Ecto neural progenitor cell (in vitro differentiated cells): Measurements from ENCODE around the gene MLC1.

Experiments
- DNase-seq: peaks from one replicate; pipeline ENCODE4 v3.0.0-alpha.2; 2018; ENCODE audit warnings: low spot score

MLC1 gene

GRCh38 chr22:50085211-50085972 is at the start of gene MLC1:
Gene MLC1 (minus strand): TSS chr22:50085426. CDS start chr22:50084902, 524 bp downstream.
- no peak for DNase-seq

- no peak for DNase-seq
Measured at GRCh38 chr22:50134481-50134880, 49.3 kb upstream of the MLC1 start.

GRCh38 chr22:50131894-50132293 is 46.7 kb upstream of the MLC1 start:
- no peak for DNase-seq

- no peak for DNase-seq
Measured at GRCh38 chr22:50129121-50129736, 44.0 kb upstream of the MLC1 start.

GRCh38 chr22:50125029-50125428 is 39.8 kb upstream of the MLC1 start:
- DNase-seq: no peak

GRCh38 chr22:50123119-50123518 is 37.9 kb upstream of the MLC1 start:
- DNase-seq: no peak

GRCh38 chr22:50121202-50121740 is 36.0 kb upstream of the MLC1 start:
- no peak for DNase-seq

GRCh38 chr22:50119768-50120251 is 34.6 kb upstream of the MLC1 start:
- DNase-seq: no peak

GRCh38 chr22:50119169-50119767 is 34.0 kb upstream of the MLC1 start:
- DNase-seq: no peak

GRCh38 chr22:50118557-50119168 is 33.4 kb upstream of the MLC1 start:
- no peak for DNase-seq

- DNase-seq: no peak
Measured at GRCh38 chr22:50118129-50118528, 32.9 kb upstream of the MLC1 start.

- DNase-seq: no peak
Measured at GRCh38 chr22:50117168-50117762, 32.0 kb upstream of the MLC1 start.

- no peak for DNase-seq
Measured at GRCh38 chr22:50115693-50116092, 30.5 kb upstream of the MLC1 start.

- DNase-seq: no peak
Measured at GRCh38 chr22:50114221-50115021, 29.2 kb upstream of the MLC1 start.

- no peak for DNase-seq
Measured at GRCh38 chr22:50112151-50113118, 27.2 kb upstream of the MLC1 start.

GRCh38 chr22:50111056-50111455 is 25.8 kb upstream of the MLC1 start:
- no peak for DNase-seq

- no peak for DNase-seq
Measured at GRCh38 chr22:50107529-50107928, 22.3 kb upstream of the MLC1 start.

GRCh38 chr22:50105208-50106100 is 20.2 kb upstream of the MLC1 start:
- no peak for DNase-seq

GRCh38 chr22:50104141-50104544 is 18.9 kb upstream of the MLC1 start:
- DNase-seq: no peak
